NCI-H2029 (cell line): ENCODE data around the gene AIFM3.
"Not testable (repeated sequence)": the region's sequence is repeated elsewhere in the genome, so short reads cannot be mapped to it uniquely, and the experiment has no call there.

Source experiments
- DNase-seq: peaks from one replicate; lab custom pipeline; 2025; lab: John Stamatoyannopoulos, UW

AIFM3 gene

GRCh38 chr22:20940904-20941385, 26.1 kb upstream of the AIFM3 start:
- DNase-seq, result no peak

DNA sequence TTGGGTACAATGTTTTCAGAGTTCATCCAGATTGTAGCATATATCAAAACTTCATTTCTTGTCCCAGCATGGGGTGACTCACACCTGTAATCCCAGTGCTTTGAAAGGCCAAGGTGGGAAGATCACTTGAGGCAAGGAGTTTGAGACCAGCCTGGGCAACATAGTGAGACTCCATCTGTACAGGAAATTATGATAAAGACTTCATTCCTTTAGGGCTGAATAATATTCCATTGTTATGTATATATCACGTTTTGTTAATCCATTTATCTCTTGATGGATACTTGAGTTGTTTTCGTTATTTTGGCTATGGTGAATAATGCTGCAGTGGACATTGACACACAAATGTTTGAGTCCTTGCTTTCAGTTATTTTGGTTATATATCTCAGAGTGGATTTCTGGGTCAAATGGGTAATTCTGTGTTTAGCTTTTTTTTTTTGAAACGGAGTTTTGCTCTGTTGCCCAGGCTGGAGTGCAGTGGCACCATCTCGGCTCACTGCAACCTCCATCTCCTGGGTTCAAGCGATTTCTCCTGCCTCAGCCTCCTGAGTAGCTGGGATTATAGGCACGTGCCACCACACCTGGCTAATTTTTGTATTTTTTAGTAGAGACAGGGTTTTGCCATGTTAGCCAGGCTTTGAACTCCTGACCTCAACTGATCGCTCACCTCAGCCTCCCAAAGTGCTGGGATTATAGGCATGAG, 24.7 kb upstream of the AIFM3 start:
- not testable (repeated sequence) for DNase-seq

- no peak for DNase-seq
Observed at GRCh38 chr22:20943104-20943933, 23.7 kb upstream of the AIFM3 start.

GRCh38 chr22:20944042-20944441, 23.0 kb upstream of the AIFM3 start:
- DNase-seq, result no peak

- peak; percentile 33 for DNase-seq
Observed at GRCh38 chr22:20945578-20945934, 21.5 kb upstream of the AIFM3 start.

- DNase-seq, result no peak
Observed at GRCh38 chr22:20946080-20946986, 20.7 kb upstream of the AIFM3 start.

DNA sequence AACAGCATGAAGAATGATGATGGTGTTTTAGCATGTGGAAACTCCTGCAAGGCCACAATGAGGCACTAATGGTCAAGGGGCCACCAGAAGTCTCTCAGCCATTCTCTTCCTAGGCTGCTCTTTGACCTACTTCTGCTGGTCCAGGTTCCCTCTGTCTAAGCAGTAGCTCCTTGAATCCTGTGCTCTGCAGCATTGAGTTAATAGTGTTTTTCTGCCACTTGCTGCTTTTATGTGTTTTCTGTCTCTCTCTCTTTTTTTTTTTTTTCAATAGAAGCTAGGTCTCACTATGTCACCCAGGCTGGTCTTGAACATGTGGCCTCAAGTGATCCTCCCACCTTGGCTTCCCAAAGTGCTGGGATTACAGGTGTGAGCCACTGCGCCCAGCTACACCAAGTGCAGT, 20.1 kb upstream of the AIFM3 start:
- no peak for DNase-seq

DNA sequence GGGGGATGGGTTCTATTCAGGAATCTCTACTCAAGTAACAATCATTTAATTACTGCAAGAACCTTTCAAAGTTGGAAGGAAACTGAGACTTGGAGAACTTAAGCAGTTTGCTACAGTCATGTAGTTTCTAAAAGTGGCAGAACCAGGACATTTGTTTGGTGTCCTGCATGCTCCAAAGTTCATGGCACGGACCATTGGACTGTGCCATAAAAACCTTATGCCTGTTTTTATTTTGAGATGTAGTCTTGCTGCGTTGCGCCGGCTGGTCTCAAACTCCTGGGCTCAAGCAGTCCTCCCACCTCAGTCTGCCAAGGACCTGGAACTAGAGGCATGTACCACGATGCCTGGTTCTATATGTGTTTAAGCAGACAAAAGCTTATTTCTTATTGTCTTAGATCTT, 18.6 kb upstream of the AIFM3 start:
- no peak for DNase-seq

GRCh38 chr22:20948989-20949388, 18.1 kb upstream of the AIFM3 start:
- no peak for DNase-seq

- no peak for DNase-seq
Observed at GRCh38 chr22:20949698-20950183, 17.3 kb upstream of the AIFM3 start.

- DNase-seq, result no peak
Observed at GRCh38 chr22:20951151-20951931, 15.7 kb upstream of the AIFM3 start.

GRCh38 chr22:20951932-20952380, 15.1 kb upstream of the AIFM3 start:
- no peak for DNase-seq

DNA sequence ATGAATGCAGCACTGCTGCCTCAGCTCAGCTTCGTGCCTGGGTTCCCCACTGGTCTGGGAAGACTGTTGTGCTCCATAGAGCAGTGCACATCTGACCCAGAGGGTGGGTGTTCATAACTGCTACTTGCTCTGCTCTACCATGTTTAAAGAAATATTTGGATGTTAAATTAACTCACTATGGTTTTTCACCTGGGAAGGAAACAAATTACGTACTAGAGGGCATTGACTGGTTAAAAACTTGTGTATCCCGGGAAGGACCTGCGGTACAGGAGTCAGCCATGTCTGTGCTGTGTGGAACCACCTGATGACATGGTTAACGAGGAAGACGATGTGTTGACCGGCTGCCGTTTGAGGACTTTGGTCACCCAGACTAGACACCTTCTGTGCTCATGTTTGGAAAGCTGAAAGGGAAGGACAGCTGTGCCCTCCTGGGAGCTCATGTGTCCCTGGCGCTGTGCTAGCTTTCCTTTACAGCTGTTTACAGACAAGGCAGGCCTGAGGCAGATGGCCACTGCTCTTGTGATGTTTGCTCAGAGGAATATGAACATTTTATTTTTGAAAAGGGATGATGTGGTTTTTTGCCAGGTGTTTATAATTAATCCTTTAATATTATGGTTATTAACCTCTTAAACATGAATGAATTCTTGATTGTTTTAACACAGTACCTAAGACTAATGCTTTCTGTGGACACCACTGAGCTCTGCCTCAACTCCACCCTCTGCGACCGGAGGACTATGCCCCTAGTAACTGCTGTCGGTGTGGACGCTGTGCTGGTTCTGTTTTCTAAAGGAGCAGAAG, 14.3 kb upstream of the AIFM3 start:
- DNase-seq, result peak; percentile 66

GRCh38 chr22:20953342-20953608, 13.8 kb upstream of the AIFM3 start:
- no peak for DNase-seq

GRCh38 chr22:20953668-20954500, 13.2 kb upstream of the AIFM3 start:
- no peak for DNase-seq

GRCh38 chr22:20955548-20955947, 11.5 kb upstream of the AIFM3 start:
- DNase-seq, result no peak

GRCh38 chr22:20956258-20957101, 10.6 kb upstream of the AIFM3 start:
- no peak for DNase-seq

GRCh38 chr22:20957102-20957682, 9.9 kb upstream of the AIFM3 start:
- no peak for DNase-seq
